Fibroblast of lung (primary cell): Measurements from ENCODE around the gene MT1H. TPM values are rescaled to one million over a fixed set of nuclear protein-coding genes. Genes with fewer than 3 reads are reported as not detected.

Source experiments
- DNase-seq, 2 donors: peaks; one replicate each; pipeline versions ENCODE4 v3.0.0 to v3.0.0-alpha.2; 2010; ENCODE audit warnings: low read depth in 2 of 2
- H2AFZ ChIP-seq: 2 replicates; pipeline ENCODE4 v1.5.1; 2012; ENCODE audit warnings: low read length, control low read depth, inconsistent platforms
- H3K27ac ChIP-seq: 2 replicates; pipeline ENCODE4 v1.5.1; 2011; ENCODE audit warnings: low read length, control low read depth; ENCODE audit not compliant: insufficient read depth
- H3K27me3 ChIP-seq: 2 replicates; pipeline ENCODE4 v1.5.1; 2011; ENCODE audit warnings: mild to moderate bottlenecking, low read length; ENCODE audit not compliant: control insufficient read depth, insufficient read depth
- H3K36me3 ChIP-seq: 2 replicates; pipeline ENCODE4 v1.5.1; 2011; ENCODE audit warnings: low read length; ENCODE audit not compliant: control insufficient read depth, insufficient read depth
- H3K4me1 ChIP-seq: 2 replicates; pipeline ENCODE4 v1.5.1; 2011; ENCODE audit warnings: low read length; ENCODE audit not compliant: control insufficient read depth, insufficient read depth; ENCODE audit errors: extremely low read depth
- H3K4me2 ChIP-seq: 2 replicates; pipeline ENCODE4 v1.5.1; 2011; ENCODE audit warnings: low read length, control low read depth; ENCODE audit not compliant: insufficient read depth; ENCODE audit errors: extremely low read depth
- H3K4me3 ChIP-seq, 4 experiments: fragments of 200-600 bp in 1 of 4; sonication (generic) in 1 of 4; replicated peaks in 1 of 4; 2 replicates each; pipeline ENCODE4 v1.5.1; 2011 to 2016; ENCODE audit warnings: low read length in 4 of 4, low read depth in 3 of 4, mild to moderate bottlenecking in 3 of 4, control low read depth in 2 of 4, inconsistent platforms in 1 of 4, mixed read lengths in 1 of 4; ENCODE audit not compliant: insufficient read depth in 1 of 4; ENCODE audit errors: control extremely low read depth in 1 of 4
- H3K79me2 ChIP-seq: 2 replicates; pipeline ENCODE4 v1.5.1; 2012; ENCODE audit warnings: mild to moderate bottlenecking, low read length, inconsistent platforms; ENCODE audit not compliant: control insufficient read depth, insufficient read depth
- H3K9ac ChIP-seq: 2 replicates; pipeline ENCODE4 v1.5.1; 2011; ENCODE audit warnings: mild to moderate bottlenecking, low read length, control low read depth; ENCODE audit not compliant: insufficient read depth
- H3K9me3 ChIP-seq: 2 replicates; pipeline ENCODE4 v1.5.1; 2012; ENCODE audit warnings: low read depth, low read length; ENCODE audit not compliant: control insufficient read depth, insufficient read depth
- H4K20me1 ChIP-seq: 2 replicates; pipeline ENCODE4 v1.5.1; 2011; ENCODE audit warnings: low read length; ENCODE audit not compliant: control insufficient read depth, insufficient read depth; ENCODE audit errors: extremely low read depth
- CTCF ChIP-seq, 2 donors: IDR thresholded peaks in 1 of 2; conservative IDR thresholded peaks in 1 of 2; 1 replicate in 1 of 2; 2 replicates in 1 of 2; pipeline ENCODE4 v1.5.1; 2011 to 2012; ENCODE audit warnings: low read length in 2 of 2, control low read depth in 1 of 2, inconsistent platforms in 1 of 2, low read depth in 1 of 2, mild to moderate bottlenecking in 1 of 2
- EZH2 ChIP-seq: IDR thresholded peaks from 2 replicates; pipeline ENCODE4 v1.5.1; 2012; ENCODE audit warnings: low read length, control low read depth, mild to moderate bottlenecking; ENCODE audit errors: missing control alignments
- polyA plus RNA-seq, 2 donors: library from polyadenylated mRNA; depleted of rRNA in 1 of 2; stranded (reverse) in 1 of 2; unstranded in 1 of 2; fragments of >200 nt; gene quantifications; 2 replicates each; pipeline ENCODE4 v1.2.1, GENCODE V29; 2011 to 2012; ENCODE audit warnings: missing spikeins in 1 of 2
- total RNA-seq: library from RNA; depleted of rRNA; stranded (reverse); fragments of >200 nt; gene quantifications from 2 replicates; pipeline ENCODE4 v1.2.1, GENCODE V29; 2014

MT1H gene
- total and polyA plus RNA-seq, 2 donors (not counting 1 experiment from before 2014, with no cell fraction given) = not detected

GRCh38 chr16:56652600-56652999, 17.0 kb upstream of the MT1H start:
- no peaks in the 10 kb centered on the region for H3K9me3 ChIP-seq

GRCh38 chr16:56653218-56653617, 16.4 kb upstream of the MT1H start:
- H2AFZ ChIP-seq = no peak overlapping the region

More at GRCh38 chr16:56652600-56652999, 17.0 kb upstream of the MT1H start:
- Histone ChIP-seq H3K36me3 (no peaks in the 10 kb centered on the region), H4K20me1 (no peaks in the 10 kb centered on the region), H3K27me3 (peaks cover 20% of the 10 kb centered on the region), H3K4me3 (no peak overlapping the region), H3K27ac (no peak overlapping the region), H3K79me2 (no peaks in the 10 kb centered on the region), H3K9ac (no peak overlapping the region), H3K4me2 (no peak overlapping the region), H3K4me1 (no peaks in the 10 kb centered on the region), H2AFZ (no peak overlapping the region)
- no peak for DNase-seq
- no peak for TF ChIP-seq EZH2
- no peak for TF ChIP-seq CTCF (conservative IDR thresholded peaks at IDR 0.05 in 1 of 2, IDR thresholded peaks at IDR 0.05 in 1 of 2; ENCODE audit: low read depth in 1 of 2, low read length in 2 of 2)

GRCh38 chr16:56657555-56658326, 11.9 kb upstream of the MT1H start, which contains the start of gene MT1F:
MT1F (plus strand) TSS chr16:56657959; CDS start chr16:56658059, 100 bp downstream.
- no peaks in the 10 kb centered on the region for H3K9me3 ChIP-seq
- TF ChIP-seq EZH2 = no peak
- no peak for TF ChIP-seq CTCF (conservative IDR thresholded peaks at IDR 0.05 in 1 of 2, IDR thresholded peaks at IDR 0.05 in 1 of 2; ENCODE audit: low read depth in 1 of 2, low read length in 2 of 2)
- peak within 1 kb of the TSS; percentile 3 to 42 (median 18) for H3K4me3 ChIP-seq
- H2AFZ ChIP-seq = peak within 1 kb of the TSS; percentile 37
- no peaks in the 10 kb centered on the region for H3K4me1 ChIP-seq
- no peak within 1 kb of the TSS for H3K9ac ChIP-seq
- H3K27me3 ChIP-seq = peaks cover 28% of the 10 kb centered on the region
- H3K27ac ChIP-seq = no peak within 1 kb of the TSS
- no peaks in the 10 kb centered on the region for H3K36me3 ChIP-seq
- no peaks in the 10 kb centered on the region for H4K20me1 ChIP-seq
- peak within 1 kb of the TSS; percentile 75 for H3K4me2 ChIP-seq
- peak; percentile 7 to 14 for DNase-seq
- H3K79me2 ChIP-seq = no peaks in the 10 kb centered on the region

More at GRCh38 chr16:56653218-56653617, 16.4 kb upstream of the MT1H start:
- H4K20me1 ChIP-seq = no peaks in the 10 kb centered on the region
- no peak for TF ChIP-seq EZH2
- no peak overlapping the region for H3K4me2 ChIP-seq
- no peaks in the 10 kb centered on the region for H3K79me2 ChIP-seq
- H3K9ac ChIP-seq = no peak overlapping the region
- no peak overlapping the region for H3K4me3 ChIP-seq
- H3K9me3 ChIP-seq = no peaks in the 10 kb centered on the region
- peaks cover 19% of the 10 kb centered on the region for H3K27me3 ChIP-seq
- DNase-seq = no peak
- H3K4me1 ChIP-seq = no peaks in the 10 kb centered on the region
- no peak overlapping the region for H3K27ac ChIP-seq
- H3K36me3 ChIP-seq = no peaks in the 10 kb centered on the region
